GM21367 (cell line): Measurements from ENCODE around the gene OVCA2.

Experiments used
- ATAC-seq: cut with Tn5 transposase; IDR thresholded peaks from one replicate; pipeline ENCODE4 v1.9.1; 2021; ENCODE audit not compliant: unreplicated experiment

OVCA2 gene

DNA sequence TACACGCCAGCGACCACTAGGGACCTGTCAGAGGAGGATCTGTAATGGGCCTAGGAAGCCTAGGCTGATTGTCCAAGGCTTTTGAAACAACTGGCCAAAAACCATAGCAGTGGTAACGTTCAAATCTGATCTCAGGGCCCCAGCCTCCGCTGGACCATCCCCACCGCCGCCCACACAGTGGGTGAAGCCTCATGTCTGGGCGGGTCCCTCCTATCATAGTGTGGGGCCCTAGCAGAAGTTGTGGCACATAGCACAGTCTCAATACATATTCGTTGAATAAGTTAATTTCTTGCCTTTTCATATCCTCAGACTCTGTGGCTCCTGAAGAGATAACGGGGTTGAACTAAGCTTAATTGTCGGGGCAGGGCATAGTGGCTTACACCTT lies 11.1 kb upstream of the OVCA2 start:
- ATAC-seq, result no peak

DNA sequence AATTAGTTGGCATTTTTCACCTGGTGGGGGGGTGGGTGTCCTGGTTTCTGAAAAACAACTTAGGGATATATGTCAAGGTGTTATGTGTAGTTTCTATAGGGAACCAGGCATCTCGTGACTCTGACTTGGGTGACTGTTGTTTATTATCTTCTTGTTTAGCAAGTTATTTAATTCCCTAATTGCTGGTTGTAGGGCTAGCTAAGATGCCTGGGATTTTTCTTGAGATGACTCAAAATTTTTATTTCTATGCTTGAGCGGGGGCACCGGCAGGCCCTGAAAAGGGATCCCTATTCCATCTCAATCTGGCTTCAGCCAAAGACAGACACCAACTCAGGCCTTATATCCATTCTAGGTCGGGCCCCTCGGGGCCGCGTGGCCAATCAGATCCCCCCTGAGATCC lies 8.7 kb upstream of the OVCA2 start:
- no peak for ATAC-seq

DNA sequence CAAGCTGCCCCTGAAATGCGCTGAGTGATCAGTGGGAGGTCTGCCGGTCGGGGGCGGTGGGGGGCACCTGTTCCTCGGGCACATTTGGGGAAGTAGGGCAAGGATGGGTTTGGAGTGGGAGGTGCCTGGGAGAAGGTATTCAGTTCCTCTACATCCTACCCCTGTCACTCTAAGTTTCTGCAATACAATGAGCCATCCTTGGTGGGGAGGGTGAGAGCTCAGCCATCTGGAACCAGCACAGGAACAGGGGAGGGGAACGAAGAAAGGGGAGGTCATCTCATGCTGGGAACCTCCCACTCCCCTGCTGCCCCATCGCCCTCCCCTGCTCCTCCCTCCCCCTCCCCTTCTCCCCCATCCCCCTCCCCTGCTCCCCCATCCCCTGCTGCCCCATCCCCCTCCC lies 7.7 kb upstream of the OVCA2 start:
- ATAC-seq, result no peak

DNA sequence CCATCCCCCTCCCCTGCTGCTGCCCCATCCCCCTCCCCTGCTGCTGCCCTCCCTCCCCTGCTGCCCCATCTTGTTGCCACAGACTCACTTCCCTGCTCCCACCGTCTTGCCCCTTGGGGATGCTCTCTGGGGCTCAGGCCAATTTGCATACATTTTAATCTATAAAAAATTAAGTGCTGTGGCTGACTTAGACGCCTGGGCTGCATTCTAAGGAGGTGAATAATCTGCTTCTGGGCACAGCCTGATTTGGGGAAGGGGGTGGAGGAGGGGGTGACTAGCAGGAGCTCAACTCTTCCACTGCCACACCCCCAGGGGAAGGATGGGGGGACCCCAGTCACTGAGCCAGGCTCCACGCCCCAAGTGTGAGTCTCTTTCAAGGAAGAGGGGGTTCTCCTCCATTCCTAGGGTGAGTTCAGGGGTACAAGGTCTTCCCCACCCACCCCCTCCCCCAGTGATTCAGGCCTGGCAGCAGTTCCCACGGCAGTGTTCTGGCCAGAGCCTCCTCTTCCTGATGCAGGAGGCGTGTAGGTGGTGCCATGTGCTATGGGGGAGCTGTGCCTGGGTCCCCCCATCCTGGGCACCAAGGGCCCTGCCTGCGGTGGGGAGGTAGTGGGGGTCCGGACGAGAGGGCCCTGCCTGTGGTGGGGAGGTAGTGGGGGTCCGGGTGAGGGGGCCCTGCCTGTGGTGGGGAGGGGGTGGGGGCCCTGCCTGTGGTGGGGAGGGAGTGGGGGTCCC lies 6.8 kb upstream of the OVCA2 start:
- no peak for ATAC-seq

DNA sequence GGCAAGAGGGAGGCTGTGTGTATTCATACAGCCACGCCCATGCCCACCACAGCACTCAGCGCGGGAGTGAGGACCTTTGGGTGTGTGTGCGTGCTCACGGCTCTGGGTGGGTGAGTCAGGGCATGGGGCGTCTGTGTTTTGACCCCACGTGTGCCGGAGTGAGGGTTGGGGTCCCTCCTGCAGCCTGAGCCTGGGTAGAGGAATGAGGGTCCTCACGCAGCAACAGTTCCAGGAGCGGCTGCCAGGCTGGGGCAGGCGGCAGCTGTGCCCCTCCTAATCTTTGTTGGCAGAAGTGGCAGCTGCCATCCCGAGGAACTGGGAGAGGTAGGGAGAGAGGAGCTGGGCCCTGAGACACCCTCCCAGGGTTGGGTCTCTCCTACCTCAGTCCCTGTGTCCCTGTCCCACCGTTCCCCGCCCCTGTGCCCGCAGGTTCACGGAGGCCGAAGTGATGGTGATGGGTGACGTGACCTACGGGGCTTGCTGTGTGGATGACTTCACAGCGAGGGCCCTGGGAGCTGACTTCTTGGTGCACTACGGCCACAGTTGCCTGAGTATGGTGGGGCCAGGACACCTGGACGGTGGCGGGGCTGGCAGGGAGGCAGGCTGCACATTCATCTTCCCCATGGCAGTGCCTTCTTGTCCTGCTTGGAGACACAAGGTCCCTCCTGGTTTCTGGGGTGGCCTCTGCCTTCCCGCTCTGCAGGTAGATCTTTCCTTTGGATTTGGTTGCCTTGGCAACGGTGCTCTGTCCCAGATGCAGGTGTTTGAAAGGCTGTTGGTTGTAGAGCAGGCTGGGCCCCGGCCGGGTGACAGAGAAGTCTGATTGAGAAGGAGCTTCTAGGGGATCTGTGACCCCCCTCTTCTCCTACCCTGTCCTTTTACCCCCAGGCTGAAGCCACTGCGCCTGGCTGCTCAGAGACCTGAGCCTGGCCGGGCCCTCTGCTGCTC lies 6.0 kb upstream of the OVCA2 start:
- no peak for ATAC-seq

DNA sequence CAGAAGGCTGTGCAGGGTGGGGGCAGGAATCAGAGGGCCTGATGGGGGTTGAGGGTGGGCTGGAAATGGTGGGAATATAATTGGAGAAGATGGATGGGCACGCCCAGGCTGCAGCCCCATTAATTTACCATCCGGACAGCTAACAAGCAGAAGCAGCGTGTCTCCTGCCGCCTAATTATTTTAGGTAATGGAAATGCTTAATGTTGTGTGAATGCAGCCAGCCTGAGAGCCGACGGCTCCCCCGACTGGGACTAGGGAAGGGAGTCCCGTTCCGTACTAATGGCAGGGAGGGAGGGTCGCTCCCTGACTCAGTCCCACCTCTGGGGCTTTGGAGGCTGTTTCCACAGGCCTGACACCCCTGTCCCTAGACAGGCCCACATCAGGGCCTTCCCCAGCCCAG lies 4.7 kb upstream of the OVCA2 start:
- no peak for ATAC-seq

DNA sequence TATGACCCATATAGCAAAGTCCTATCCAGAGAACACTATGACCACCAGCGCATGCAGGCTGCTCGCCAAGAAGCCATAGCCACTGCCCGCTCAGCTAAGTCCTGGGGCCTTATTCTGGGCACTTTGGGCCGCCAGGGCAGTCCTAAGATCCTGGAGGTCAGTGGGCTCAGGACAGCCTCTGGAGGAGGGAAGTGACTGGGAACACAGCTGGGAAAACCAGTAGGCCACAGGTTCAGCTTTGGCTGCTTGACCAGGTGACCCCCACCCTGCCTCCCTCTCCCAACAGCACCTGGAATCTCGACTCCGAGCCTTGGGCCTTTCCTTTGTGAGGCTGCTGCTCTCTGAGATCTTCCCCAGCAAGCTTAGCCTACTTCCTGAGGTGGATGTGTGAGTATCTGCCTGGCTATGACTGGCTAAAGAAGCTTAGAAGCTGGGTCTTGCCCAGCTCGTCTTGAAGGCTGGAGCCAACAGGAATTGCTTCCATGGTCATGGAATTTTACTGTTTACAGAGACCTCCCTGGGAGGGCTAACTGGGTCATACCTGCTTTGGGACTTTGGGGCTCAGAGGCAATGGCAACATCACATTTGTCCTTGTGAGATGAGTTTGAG lies 1.5 kb upstream of the OVCA2 start:
- ATAC-seq, result no peak

DNA sequence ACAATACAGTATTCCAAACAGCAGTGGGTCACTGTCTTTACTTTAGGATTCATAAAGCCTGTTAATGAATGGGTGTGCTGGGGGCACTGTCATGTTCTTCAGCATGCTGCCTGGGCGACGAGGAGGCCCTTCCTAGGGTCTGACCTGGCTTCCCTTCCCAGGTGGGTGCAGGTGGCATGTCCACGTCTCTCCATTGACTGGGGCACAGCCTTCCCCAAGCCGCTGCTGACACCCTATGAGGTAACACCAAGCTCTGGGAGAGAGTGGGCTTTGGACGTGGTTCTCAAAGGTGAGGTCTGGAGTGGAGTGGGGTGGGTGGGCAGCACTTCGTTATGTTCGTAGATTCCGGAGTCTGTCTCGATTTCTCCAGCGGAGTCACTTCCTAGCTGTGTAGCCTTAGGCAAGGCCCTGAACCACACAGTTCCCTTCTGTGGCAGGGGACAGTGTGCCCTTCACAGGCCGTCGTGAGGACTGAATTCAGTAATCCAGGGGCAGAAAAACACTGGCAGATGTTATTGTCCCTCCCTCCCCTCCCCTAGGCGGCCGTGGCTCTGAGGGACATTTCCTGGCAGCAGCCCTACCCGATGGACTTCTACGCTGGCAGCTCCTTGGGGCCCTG lies 771 bp upstream of the OVCA2 start:
- ATAC-seq, result no peak

DNA sequence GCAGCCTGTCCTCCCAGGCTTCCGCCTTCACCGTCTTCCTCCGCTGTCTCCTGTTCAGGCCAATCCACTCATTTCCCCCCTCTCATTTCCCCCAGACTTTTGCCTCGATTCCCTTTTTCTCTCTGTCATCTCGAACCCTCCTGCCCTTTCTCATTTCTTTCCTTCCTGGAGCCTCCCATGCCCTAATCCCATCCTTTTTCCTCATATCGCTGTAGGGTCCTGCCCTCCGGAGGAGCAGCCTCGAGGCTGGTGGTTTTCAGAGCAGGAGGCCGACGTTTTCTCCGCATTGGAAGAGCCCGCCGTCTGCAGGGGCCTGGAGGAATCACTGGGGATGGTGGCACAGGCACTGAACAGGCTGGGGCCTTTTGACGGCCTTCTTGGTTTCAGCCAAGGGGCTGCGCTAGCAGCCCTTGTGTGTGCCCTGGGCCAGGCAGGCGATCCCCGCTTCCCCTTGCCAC lies 597 bp downstream of the OVCA2 start:
- ATAC-seq, result no peak

DNA sequence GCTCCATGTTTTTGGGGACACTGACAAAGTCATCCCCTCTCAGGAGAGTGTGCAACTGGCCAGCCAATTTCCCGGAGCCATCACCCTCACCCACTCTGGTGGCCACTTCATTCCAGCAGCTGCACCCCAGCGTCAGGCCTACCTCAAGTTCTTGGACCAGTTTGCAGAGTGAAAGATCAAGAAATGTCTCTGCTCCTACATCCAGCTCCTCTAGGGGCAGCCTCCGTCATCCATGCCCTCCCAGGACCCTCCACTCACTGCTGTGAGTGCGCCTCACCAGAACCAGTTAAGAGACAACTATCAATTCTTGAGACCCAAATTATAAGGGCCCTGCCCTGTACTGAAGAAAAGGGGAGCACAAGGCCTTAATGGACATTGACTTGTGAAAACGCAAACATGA lies 1.1 kb downstream of the OVCA2 start:
- no peak for ATAC-seq

DNA sequence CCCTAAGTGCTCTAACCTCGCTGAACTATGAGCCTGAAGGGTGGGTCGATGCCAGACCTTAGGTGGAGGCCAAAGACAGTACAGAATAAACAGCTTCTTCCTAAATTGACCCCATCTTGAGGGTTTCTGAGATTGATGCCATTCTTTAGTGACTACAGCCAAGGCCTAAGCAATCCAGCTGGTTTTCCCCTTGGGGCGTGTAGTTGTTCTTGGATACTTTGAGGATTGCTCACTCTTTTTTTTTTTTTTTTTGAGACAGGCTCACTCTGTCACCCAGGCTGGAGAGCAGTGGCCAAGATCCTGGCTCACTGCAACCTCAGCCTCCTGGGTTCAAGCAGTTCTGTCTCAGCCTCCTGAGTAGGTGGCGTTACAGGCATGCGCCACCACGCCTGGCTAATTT lies 2.0 kb downstream of the OVCA2 start:
- no peak for ATAC-seq

DNA sequence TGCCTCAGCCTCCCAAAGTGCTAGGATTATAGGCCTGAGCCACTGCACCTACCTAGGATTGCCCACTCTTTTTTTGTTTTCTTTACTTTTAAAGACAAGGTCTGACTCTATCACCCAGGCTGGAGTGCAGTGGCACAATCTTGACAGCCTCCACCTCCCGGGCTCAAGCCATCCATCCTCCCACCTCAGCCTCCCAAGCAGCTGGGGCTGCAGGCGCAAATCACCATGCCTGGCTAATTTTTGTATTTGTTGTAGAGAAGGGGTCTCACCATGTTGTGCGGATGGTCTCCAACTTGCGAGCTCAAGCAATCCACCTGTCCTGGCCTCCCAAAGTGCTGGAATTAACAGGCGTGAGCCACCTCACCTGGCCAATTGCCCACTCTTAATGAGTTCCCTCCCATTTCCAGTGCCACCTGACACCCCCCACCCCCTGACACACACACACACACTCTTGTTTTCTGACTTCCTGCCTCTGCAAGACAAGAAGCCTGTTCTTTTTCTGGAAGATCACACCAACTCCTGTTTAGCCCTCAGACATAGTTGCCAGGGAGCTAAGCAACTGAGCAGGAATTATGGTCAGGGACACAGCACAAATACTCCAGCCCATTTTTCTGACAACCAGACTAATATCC lies 2.6 kb downstream of the OVCA2 start:
- ATAC-seq, result no peak

DNA sequence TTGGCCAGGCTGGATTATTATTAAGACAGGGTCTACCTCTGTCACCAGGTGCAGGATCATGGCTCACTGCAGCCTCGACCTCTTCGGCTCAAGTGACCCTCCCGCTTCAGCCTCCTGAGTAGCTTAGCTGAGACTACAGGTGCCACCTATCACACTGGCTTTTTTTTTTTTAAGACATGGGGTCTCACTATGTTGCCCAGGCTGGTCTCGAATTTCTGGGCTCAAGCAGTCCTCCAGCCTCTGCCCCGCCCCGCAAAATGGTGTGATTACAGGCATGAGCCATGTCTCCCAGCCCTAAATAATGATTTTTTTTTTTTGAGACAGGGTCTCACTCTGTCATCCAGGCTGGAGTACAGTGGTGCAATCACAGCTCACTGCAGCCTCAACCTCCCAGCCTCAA lies 5.8 kb downstream of the OVCA2 start:
- ATAC-seq, result no peak

DNA sequence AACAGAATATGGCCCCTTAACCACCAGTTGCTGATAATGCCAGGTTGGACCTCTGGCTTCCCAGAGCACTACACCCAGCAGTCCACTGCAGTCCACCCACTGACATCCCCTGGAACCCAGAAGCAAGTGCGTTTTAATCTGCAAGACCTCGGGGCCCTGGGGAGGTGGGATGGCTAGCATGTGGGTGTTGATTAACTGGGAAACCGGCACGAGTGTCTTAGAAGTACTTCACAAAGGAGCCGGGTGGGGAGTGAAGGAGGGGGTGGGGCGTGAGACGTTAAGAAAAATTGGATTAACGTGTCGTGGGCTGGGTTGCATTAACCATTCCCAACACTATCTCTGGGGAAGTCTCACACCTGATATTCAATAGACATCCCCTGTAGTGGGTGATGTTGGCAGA lies 7.0 kb downstream of the OVCA2 start:
- ATAC-seq, result no peak

DNA sequence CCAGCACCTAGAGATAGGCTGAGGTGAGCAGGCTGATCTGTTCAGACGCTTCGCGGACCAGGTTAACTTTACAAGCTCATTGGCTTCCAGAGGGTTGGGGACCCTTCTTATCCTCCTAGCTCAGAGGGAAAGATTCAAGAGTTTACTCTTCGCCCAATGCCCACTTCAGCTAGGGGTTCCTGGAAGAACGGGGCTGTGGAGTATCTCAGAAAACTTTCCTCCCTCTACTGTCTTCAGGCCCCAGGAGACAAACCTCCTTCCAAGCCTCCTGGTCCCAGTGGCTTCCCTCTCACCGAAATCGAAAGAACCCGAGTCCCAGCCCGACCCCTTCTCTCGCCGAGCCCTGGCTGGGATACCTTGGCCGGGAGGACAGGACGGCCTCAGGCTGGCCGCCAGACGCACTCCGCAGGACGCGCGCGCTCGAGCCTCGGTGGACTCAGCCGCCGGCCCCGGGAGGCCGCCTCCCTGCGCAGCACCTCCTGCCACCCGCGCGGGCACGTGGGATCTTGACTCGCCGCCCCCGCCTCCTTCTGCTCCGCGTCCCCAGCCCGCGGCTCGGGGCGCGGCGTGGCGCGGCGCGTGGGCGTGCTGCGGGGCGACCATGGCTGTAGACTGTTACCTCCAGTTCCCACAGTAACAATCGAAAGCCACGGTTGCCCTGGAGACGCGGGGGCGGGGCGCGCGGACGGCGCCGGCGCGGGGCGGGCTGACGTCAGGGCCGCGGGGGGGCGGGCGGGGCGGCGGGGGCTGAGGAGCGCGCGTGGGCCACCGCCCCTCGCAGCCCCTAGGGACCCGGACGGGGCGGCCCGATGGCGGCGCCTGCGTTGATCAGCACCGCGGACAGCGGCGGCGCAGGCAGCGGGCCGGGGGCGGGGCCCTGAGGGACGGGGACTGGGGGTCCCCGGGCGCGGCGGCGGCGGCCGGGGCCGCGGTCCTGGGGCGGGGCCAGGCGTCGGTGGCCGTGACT lies 7.8 kb downstream of the OVCA2 start:
- ATAC-seq, result no peak

DNA sequence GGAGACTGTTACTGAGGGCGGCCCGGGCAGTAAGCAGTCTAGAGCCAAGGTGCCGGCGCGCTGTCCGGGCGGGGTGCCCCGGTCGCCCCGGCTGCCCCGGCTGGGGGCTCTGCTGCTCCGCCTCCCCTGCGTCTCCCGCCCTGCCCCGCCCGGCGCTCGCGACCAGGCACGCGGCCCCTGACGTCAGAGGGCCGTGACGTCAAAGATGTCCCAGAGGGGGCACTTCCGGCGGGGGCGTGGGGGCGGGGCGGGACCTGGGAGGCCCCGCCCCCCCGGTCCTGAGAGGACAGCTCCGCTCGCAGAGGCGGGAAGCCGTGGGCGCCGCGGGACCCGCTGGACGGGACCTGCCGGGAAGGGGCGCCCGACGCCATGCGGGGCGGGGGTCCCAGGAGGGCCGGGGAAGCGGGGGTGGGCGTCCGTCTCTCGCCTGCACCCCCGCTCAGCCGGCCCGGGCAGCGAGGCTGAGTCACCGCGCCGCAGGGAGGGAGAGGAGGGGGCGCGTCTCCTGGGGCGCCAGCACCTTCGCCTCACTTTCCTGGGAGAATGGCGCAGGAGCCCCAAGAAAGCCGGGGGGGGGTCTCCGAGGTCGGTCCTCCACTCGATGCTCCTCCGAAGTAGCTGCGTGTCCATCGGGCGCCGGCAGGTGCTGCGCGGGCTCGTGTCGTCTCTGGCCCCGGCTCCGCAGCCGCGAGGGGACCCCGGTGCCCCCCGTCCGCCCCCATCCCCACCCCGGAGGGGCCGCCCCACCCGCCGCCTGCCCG lies 8.7 kb downstream of the OVCA2 start:
- no peak for ATAC-seq

DNA sequence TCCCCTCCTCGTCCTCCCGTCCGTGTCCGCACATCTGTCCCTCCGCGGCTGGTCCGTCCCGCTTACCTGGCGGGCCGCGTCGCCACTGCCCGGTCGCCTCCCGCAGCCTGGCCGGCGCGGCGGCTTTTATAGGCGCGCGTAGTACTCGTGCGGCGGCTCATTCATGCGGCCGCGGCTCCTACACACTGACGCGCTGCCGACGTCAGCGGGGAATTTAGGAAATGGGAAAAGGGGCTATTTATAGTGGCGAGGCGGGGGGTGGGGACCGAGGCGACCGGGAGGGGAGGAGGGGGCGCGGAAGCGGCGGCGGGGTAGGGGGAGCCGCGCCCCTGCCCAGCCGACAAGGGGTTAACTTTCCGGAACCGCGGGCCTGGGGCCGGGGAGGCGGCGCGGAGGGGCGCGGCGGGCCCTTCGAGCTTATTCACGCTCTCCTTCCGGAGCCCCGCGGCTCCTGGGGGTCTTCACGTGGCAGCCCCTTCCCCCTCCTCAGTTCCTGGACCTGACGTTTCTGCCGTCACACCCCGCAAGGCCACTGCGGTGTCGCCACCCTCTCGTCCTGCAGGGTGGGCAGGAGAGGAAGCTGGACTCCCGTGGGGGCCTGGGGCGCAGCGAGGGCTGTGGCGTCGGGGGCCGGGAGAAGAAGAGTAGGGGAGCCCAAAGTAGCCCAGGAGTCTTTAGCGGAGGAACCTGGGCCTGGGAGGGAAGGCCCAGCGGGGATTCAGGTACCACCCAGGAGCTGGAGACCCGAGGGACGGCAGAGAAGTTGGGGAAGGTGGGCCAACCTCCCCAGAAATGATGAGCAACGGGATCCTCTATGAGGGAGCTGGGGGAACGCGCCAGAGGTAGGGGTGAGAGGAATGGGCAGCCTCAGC lies 9.5 kb downstream of the OVCA2 start:
- ATAC-seq, result no peak

DNA sequence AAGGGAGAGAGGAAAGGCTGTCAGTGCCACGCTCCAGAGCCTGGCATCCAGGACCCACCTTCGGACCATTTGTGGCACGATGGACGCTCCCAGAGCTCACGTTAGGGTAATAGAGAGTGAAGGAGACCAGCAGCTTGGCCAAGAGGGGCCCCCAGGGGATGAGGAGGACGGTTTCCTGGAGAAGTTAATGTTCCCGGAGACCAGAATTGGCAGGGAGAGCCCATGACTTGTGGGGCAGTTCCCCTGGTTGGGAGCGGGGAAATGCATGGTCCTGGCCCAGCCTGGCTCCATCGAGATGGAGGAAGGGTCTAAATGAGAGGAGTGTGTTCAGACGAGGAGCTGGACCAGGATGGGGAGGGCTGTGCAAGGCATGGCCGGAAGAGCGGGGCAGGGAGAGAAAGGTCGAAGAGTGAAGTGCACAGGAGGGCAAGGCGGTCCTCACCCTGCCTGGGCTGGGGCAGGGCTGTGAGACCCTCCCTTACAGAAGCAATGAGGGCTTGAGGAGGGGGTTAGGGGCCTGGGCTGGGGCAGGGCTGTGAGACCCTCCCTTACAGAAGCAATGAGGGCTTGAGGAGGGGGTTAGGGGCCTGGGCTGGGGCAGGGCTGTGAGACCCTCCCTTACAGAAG lies 10.2 kb downstream of the OVCA2 start:
- no peak for ATAC-seq
